ENCODE data around the gene TUBGCP3.

The TUBGCP3 gene

GRCh38 chr13:112473818-112474217 lies 114.1 kb downstream of the TUBGCP3 start:
- DNase-seq, result no peak

DNA sequence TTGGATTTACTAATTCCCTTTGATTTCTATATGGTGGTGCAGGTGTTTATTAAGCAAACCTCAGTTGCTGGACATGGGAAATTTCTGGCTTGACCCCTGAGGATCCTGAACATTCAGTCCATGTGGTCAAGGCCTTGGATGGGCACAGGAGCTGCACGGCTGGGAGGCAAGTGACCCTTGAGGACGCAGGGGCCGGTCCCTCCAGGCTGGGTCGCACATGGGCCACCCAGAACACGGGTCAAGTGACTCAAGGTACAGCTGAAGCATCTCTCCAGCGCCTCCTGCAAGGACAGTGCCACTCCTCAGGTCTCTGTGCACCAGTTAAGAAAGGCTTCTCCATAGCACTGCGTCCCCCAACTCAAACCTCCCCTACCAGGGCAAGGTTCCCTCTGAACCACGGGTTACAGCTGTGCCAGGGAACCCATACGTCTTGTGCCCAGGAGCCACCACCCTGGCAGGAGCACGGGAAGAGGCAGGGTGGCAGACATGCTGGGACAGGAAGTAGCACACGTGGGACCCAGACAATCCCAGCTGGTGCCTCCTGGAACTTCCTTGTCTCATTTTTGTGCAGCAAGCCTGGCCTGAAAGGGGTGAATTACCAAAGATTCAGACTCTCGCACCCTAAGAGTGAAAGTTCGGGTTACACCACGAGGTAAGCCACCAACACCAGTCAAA lies 118.7 kb downstream of the TUBGCP3 start:
- DNase-seq, result no peak

- no peak for DNase-seq
Measured at GRCh38 chr13:112468069-112468468, 119.9 kb downstream of the TUBGCP3 start.

- DNase-seq, result no peak
Measured at GRCh38 chr13:112467236-112467635, 120.7 kb downstream of the TUBGCP3 start.

- no peak for DNase-seq
Measured at GRCh38 chr13:112466132-112467058, 121.6 kb downstream of the TUBGCP3 start.

GRCh38 chr13:112465251-112466131 lies 122.5 kb downstream of the TUBGCP3 start:
- DNase-seq, result no peak

GRCh38 chr13:112464720-112465119 lies 123.2 kb downstream of the TUBGCP3 start:
- no peak for DNase-seq

DNA sequence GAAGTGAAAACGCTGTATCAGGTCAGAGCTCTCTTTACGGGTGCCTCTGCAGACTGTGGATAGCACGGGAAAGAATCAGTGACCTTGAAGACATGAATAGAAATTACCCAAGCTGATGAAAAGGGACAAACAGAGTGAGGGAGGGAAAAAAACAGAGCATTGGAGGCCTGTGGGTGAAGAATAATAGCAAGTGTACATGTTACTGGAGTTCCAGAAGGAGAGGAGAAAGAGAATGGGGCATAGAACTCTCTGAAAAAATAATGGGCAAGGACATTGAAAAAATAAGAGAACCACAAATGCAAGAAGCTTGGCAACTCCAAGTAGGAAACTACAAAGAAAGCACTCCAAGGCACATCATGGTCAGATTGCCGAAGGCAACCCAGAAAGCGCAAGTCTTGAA lies 125.5 kb downstream of the TUBGCP3 start:
- DNase-seq, result no peak

- DNase-seq, result no peak
Measured at GRCh38 chr13:112457485-112457884, 130.5 kb downstream of the TUBGCP3 start.

GRCh38 chr13:112457081-112457480 lies 130.9 kb downstream of the TUBGCP3 start:
- DNase-seq, result no peak

GRCh38 chr13:112456138-112457056 lies 131.6 kb downstream of the TUBGCP3 start:
- no peak for DNase-seq

DNA sequence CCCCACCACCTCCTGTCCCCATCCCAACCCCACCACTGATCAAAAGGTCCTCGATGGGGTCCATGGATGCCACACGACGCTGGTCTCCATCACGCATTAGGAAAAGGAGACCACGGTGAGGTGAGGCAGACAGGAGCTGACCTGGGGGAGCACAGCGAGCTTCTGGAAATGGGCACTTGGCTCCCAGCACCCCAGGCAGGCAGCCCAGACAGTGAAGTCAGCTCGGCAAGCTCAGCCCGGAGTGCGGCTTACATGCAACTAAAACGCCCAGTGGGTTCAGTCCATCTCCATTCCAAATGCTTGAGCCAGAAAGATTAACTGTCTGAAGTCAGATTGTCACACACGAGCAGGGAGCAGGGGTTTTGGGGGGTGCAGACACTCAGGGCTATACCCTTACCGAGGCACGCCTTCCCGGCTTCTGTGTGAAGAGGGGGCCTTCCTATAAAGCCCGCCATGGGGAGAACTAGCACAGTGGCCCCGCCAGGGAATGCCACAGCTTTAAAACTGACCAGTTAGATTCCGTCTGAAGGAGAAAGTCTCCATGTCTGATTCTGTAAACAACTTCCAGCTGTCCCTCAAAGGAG lies 132.4 kb downstream of the TUBGCP3 start:
- DNase-seq, result no peak

- no peak for DNase-seq
Measured at GRCh38 chr13:112454648-112455334, 133.2 kb downstream of the TUBGCP3 start.

DNA sequence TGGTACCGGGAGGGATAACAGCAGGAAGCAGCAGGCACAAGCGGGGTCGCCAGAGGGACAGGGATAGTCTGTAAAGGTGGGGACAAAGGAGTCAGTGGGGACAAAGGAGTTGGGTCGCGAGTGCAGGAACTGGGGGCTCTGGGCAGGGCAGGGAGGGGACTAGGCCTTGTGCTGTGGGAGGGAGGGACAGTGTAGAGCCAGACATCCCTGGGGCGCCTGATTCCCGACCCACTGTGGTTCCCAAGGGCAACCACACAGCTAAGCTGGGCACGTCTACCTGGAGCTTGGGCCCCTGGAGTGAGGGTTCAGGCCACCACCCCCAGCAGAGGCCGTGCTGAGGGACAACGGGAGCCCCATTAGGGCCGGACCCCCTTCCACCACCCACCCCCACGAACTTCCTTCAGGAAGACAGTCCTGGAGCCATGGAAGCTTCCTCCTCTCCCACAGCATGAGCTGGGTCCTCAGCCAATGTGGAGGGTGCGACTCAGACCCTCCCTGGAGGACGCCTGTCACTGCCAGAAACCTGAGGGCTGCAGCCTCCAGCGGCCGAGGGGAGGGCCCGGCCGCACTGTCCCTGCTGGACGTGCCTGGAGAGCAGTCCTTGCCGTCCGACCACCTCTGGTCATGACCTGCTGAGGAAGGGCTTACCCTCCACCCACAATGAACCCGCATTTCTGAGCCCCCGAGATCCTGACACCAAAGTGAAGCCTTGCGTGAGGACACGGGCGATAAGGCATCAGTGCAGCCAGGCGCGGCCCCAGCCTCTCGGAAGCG lies 133.9 kb downstream of the TUBGCP3 start:
- no peak for DNase-seq

DNA sequence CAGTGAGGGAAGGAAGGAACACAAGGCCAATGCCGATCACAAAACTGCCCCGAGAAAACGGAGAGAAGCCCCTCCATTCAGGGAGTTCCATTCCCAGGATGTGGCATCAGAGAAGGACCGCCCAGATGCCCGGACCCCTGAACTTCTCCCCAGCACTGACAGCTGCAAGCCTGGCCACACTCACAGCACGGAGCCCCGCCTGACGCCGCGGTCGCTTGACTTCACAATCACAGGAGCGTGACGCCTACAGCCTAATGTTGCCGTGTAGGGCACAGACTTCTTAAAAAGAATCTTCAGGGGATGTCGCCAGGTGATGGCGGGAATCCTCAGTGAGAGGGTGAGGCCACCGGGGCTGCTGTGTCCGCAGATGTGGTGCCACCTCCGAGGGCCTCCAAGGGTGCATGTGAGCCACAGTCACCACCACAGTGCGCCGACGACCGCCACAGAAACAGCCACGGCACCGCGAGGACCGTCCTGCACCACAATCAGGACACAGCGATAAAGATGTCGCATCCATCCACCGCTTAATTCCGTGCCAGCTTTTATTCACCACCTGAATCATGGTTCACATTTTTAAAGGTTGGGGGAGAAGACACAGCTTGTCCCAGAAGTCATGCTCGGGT lies 134.6 kb downstream of the TUBGCP3 start:
- DNase-seq, result no peak

DNA sequence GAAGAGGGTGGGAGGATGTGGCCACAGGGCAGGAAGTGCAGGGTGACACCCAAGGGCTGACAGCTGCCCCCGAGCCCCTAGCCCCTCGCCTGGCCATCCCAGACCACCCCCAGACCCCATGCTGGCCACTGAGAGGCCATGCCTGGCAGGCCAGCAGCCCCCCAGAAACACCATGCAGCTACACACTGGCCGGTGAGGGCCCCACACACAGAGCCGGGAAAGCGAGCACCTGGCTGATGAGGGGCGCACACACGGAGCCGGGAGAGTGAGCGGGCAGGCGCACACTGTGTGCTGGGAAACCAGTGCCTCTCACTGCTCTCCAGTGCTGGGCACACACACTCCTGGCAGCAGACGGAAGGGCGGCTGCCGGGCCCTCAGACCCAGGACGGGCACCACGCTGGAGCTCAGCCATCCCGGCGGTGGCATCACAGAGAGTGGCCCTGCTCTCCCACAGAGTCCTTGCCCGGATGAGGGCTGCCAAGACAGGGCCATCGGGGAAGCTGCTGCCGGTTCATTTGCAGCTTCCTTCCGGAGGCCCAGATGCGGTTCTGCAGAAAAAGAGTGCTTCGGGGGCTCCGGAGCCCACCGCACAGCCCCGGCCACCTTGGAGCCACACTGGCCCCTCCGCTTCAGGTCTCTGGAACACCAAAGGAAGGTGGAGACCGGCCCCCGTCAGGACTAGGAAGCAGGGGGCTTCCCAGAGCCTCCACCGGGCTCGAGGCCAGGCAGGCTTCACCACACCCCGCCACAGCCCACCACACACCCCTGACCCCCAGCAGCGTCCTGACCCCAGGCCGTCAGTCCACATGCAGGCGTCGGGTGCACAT lies 135.4 kb downstream of the TUBGCP3 start:
- DNase-seq, result no peak

GRCh38 chr13:112451512-112452379 lies 136.2 kb downstream of the TUBGCP3 start:
- no peak for DNase-seq

- peak; percentile 72 for DNase-seq
Measured at GRCh38 chr13:112450904-112451240, 137.1 kb downstream of the TUBGCP3 start.
